CD8-positive, alpha-beta memory T cell (primary cell): Measurements from ENCODE around the gene TCF12. TPM values are rescaled to one million over a fixed set of nuclear protein-coding genes. Genes with fewer than 3 reads are reported as not detected.

ENCODE experiments used
- CTCF ChIA-PET: fragments of 350-600 bp; sonication (Branson Sonifier 250); formaldehyde crosslinking; loops from one replicate; lab custom pipeline; 2021; ENCODE audit warnings: antibody characterized with exemption; lab: Charles Lee
- POLR2A ChIA-PET: fragments of 350-600 bp; sonication (Branson Sonifier 250); formaldehyde crosslinking; loops from one replicate; lab custom pipeline; 2021; ENCODE audit warnings: antibody characterized with exemption; lab: Charles Lee
- DNase-seq, 5 donors: peaks; one replicate each; pipeline versions ENCODE4 v3.0.0 to v3.0.0-alpha.2; 2020 to 2022; ENCODE audit warnings: mixed read lengths in 1 of 5
- H3K27ac ChIP-seq: one replicate; pipeline ENCODE4 v1.7.0; 2013; ENCODE audit warnings: low read depth, mild to moderate bottlenecking, low read length, moderate library complexity
- H3K27me3 ChIP-seq: 2 replicates; pipeline ENCODE4 v1.7.0; 2013; ENCODE audit warnings: low read length, mild to moderate bottlenecking; ENCODE audit not compliant: insufficient read depth, poor library complexity, severe bottlenecking
- H3K36me3 ChIP-seq: 2 replicates; pipeline ENCODE4 v1.7.0; 2013; ENCODE audit warnings: mild to moderate bottlenecking, low read length, moderate library complexity; ENCODE audit not compliant: insufficient read depth
- H3K4me1 ChIP-seq: 2 replicates; pipeline ENCODE4 v1.7.0; 2013; ENCODE audit warnings: mild to moderate bottlenecking, low read length, moderate library complexity; ENCODE audit not compliant: insufficient read depth
- H3K4me3 ChIP-seq: 2 replicates; pipeline ENCODE4 v1.7.0; 2013; ENCODE audit warnings: mild to moderate bottlenecking, low read length
- H3K9me3 ChIP-seq: 2 replicates; pipeline ENCODE4 v1.7.0; 2013; ENCODE audit warnings: mild to moderate bottlenecking, low read length
- H3K27ac Mint-ChIP-seq, 8 donors: one replicate each; pipeline ENCODE4 v1.8.0; 2020 to 2021; ENCODE audit warnings: mixed read lengths in 8 of 8, mild to moderate bottlenecking in 6 of 8, inconsistent platforms in 3 of 8, moderate library complexity in 3 of 8
- H3K27me3 Mint-ChIP-seq, 2 donors: one replicate each; pipeline ENCODE4 v1.8.0; 2020 to 2021; ENCODE audit warnings: mixed read lengths in 2 of 2, mild to moderate bottlenecking in 1 of 2, moderate library complexity in 1 of 2
- H3K36me3 Mint-ChIP-seq, 3 donors: one replicate each; pipeline ENCODE4 v1.8.0; 2020 to 2021; ENCODE audit warnings: mixed read lengths in 3 of 3, inconsistent platforms in 1 of 3, mild to moderate bottlenecking in 1 of 3
- H3K4me1 Mint-ChIP-seq, 3 donors: one replicate each; pipeline ENCODE4 v1.8.0; 2020 to 2021; ENCODE audit warnings: mixed read lengths in 3 of 3, inconsistent platforms in 1 of 3, mild to moderate bottlenecking in 1 of 3
- H3K4me3 Mint-ChIP-seq, 7 donors: one replicate each; pipeline ENCODE4 v1.8.0; 2020 to 2021; ENCODE audit warnings: mixed read lengths in 7 of 7, mild to moderate bottlenecking in 6 of 7, moderate library complexity in 4 of 7, inconsistent platforms in 2 of 7
- H3K9me3 Mint-ChIP-seq, 5 donors: one replicate each; pipeline ENCODE4 v1.8.0; 2020 to 2022; ENCODE audit warnings: mixed read lengths in 5 of 5, mild to moderate bottlenecking in 3 of 5, moderate library complexity in 2 of 5, inconsistent platforms in 1 of 5
- polyA plus RNA-seq: library from polyadenylated mRNA; unstranded; fragments of 300-500 nt; fragmentation: Illumina TruSeq; gene quantifications from one replicate; pipeline ENCODE4 v1.2.3, GENCODE V29; 2021
- total RNA-seq, 2 experiments: library from RNA; stranded (reverse); gene quantifications; one replicate each; pipeline ENCODE4 v1.2.3, GENCODE V29; 2021

The TCF12 gene
- total and polyA plus RNA-seq, 3 experiments from 2014 or later = 54.3 to 79.2 (median 69.9) TPM

DNA sequence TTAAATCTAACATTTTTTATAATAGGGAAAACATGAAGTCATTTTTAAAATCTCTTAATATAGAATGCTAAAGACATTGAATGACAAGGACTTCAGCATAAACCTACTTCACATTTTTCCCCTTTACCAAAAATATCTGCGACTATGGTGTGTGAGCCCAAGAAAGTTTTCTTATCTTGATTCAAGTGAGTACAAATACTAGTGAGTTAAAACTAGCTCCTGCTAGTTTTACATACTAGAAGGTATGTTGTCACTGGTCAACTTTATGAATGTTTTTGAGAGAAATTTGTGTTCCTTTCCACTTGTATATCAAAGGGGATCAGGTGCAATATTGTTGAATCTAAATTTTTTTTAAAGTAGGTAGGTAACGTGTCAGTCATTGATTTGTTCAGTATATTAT is 305.4 kb downstream of the TCF12 start:
- H3K4me1 Mint-ChIP-seq = peaks cover 9 to 40% (median 19%) of the 10 kb centered on the region in 3 donors
- H3K36me3 Mint-ChIP-seq = no peaks in the 10 kb centered on the region
- Histone ChIP-seq H3K4me3 (no peak overlapping the region), H3K9me3 (no peaks in the 10 kb centered on the region), H3K4me1 (no peaks in the 10 kb centered on the region), H3K36me3 (no peaks in the 10 kb centered on the region), H3K27me3 (no peaks in the 10 kb centered on the region), H3K27ac (no peak overlapping the region)
- H3K9me3 Mint-ChIP-seq = no peaks in the 10 kb centered on the region
- ChIA-PET CTCF (no interaction called here), POLR2A (no interaction called here)
- H3K27me3 Mint-ChIP-seq = no peaks in the 10 kb centered on the region
- H3K4me3 Mint-ChIP-seq = no peak overlapping the region
- no peak for DNase-seq
- no peak overlapping the region for H3K27ac Mint-ChIP-seq

DNA sequence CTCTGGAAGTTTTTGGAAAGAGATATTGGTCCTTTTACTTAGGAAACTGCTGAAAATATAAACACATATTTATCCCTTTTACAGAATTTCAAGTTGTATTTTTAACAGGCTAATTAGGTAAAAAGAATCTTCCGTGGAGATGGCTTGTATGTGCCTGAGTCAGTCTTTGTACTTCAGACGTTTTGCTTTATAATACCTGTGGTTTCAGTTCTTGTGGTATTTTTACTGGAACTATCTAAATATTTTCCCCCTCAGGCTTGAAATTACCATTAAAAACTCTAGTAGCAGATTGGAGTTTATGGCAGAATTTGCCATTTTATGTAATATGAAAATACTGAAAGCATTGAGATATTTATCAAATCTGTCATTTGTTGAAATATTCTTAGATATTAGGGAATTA is 306.2 kb downstream of the TCF12 start:
- Mint-ChIP-seq H3K4me1 (peaks cover 9 to 36% (median 21%) of the 10 kb centered on the region in 3 donors), H3K27ac (no peak overlapping the region), H3K4me3 (no peak overlapping the region), H3K9me3 (no peaks in the 10 kb centered on the region), H3K36me3 (no peaks in the 10 kb centered on the region), H3K27me3 (no peaks in the 10 kb centered on the region)
- no peak for DNase-seq
- ChIA-PET POLR2A (no interaction called here), CTCF (no interaction called here)
- no peak overlapping the region for H3K27ac ChIP-seq
- H3K27me3 ChIP-seq = no peaks in the 10 kb centered on the region
- H3K9me3 ChIP-seq = no peaks in the 10 kb centered on the region
- H3K4me1 ChIP-seq = no peaks in the 10 kb centered on the region
- H3K4me3 ChIP-seq = no peak overlapping the region
- no peaks in the 10 kb centered on the region for H3K36me3 ChIP-seq

DNA sequence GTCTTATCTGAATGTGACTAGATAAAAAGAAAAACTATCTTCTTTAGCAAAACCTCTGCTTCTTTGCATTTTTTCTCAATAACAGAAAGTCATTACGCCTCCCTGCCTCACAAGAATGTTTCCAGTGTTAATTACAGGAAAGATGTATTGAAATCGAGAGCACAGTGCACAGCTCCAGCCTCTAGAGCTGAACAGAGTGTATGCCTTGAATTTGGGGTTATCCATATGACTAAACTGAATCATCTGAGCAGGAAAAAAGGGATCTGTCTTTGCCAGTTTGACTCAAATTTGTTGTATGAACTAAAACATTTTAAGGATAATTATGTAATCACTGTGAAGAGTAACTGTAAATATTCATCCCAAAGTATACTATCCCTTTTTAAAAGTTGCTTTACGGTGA is 308.7 kb downstream of the TCF12 start:
- H3K36me3 ChIP-seq = no peaks in the 10 kb centered on the region
- Mint-ChIP-seq H3K36me3 (peaks cover 0 to 3% (median 0%) of the 10 kb centered on the region in 3 donors), H3K27me3 (no peaks in the 10 kb centered on the region), H3K9me3 (no peaks in the 10 kb centered on the region), H3K27ac (no peak overlapping the region), H3K4me1 (peaks cover 6 to 37% (median 29%) of the 10 kb centered on the region in 3 donors), H3K4me3 (no peak overlapping the region)
- ChIA-PET CTCF (no interaction called here), POLR2A (no interaction called here)
- no peaks in the 10 kb centered on the region for H3K4me1 ChIP-seq
- H3K27me3 ChIP-seq = no peaks in the 10 kb centered on the region
- H3K27ac ChIP-seq = no peak overlapping the region
- no peaks in the 10 kb centered on the region for H3K9me3 ChIP-seq
- no peak for DNase-seq
- H3K4me3 ChIP-seq = no peak overlapping the region

DNA sequence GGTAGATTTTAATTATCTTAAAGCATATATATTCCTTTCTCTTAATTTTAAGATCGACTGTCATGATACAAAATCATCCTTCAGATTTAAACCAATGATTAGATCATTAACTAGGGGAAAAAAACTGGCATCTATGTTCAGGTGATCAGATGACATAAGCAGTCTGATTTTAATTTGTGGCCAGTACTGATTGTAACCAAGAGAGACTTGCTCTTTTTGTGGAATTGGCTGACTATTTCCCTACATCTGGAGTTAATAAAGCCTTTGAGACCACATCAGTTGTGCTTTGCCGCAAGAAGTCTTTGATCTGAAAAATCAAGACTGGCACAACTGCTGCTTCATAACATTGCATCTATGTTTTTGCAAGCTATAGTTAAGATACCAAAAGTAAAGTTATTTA is 309.5 kb downstream of the TCF12 start:
- CTCF ChIA-PET = no interaction called here

DNA sequence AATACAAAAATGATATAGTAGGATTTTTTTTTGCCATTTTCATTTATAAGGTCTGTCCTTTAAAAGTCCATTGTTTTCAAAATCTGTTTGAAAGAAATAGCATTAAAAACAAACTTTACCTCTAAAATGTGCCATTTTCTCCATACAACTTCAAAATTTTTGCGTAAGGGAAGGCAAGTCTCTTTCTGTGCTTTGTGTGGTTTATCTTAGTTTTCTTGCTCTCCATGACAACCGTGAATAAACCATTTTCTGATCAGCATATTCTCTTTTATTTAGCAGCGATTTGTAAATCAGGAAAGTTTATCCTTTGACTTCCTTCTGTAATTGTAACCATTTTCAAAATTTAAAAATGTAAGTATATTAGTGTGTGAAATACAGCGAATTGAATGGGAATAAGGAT is 310.0 kb downstream of the TCF12 start:
- no peak overlapping the region for H3K27ac ChIP-seq
- Mint-ChIP-seq H3K9me3 (no peaks in the 10 kb centered on the region), H3K27ac (no peak overlapping the region), H3K4me1 (peaks cover 6 to 27% (median 25%) of the 10 kb centered on the region in 3 donors), H3K36me3 (peaks cover 0 to 12% (median 3%) of the 10 kb centered on the region in 3 donors), H3K4me3 (no peak overlapping the region), H3K27me3 (no peaks in the 10 kb centered on the region)
- no peaks in the 10 kb centered on the region for H3K36me3 ChIP-seq
- ChIA-PET CTCF (no interaction called here), POLR2A (no interaction called here)
- no peaks in the 10 kb centered on the region for H3K27me3 ChIP-seq
- H3K4me3 ChIP-seq = no peak overlapping the region
- no peaks in the 10 kb centered on the region for H3K9me3 ChIP-seq
- DNase-seq = no peak
- H3K4me1 ChIP-seq = no peaks in the 10 kb centered on the region

More for the DNA sequence above, 309.5 kb downstream of the TCF12 start:
- no peak for DNase-seq
- Mint-ChIP-seq H3K9me3 (no peaks in the 10 kb centered on the region), H3K27me3 (no peaks in the 10 kb centered on the region), H3K36me3 (peaks cover 0 to 8% (median 3%) of the 10 kb centered on the region in 3 donors), H3K4me1 (peaks cover 6 to 31% (median 29%) of the 10 kb centered on the region in 3 donors), H3K27ac (no peak overlapping the region), H3K4me3 (no peak overlapping the region)
- Histone ChIP-seq H3K27ac (no peak overlapping the region), H3K36me3 (no peaks in the 10 kb centered on the region), H3K4me1 (no peaks in the 10 kb centered on the region), H3K27me3 (no peaks in the 10 kb centered on the region), H3K4me3 (no peak overlapping the region), H3K9me3 (no peaks in the 10 kb centered on the region)
- POLR2A ChIA-PET = no interaction called here

DNA sequence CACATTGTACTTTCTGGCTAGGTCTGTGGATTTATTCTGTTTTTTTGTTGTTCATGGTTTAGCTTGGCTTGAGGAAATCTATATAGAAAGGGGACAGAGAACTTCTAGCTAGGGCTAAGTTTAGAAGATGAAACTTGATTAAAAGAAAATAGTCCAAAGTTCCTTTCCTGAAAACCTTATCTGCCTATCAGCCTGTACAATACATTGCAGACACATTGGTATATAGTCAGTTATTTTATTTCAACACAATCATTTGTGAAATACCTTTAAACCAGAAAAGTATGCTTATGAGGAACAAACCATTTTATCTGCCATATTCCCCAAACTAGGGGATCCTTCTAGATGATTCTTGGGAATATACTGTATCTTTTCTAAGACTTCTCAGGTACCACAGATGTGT is 310.6 kb downstream of the TCF12 start:
- DNase-seq = no peak
- Histone ChIP-seq H3K27me3 (no peaks in the 10 kb centered on the region), H3K27ac (no peak overlapping the region), H3K9me3 (no peaks in the 10 kb centered on the region), H3K4me3 (no peak overlapping the region), H3K4me1 (no peaks in the 10 kb centered on the region), H3K36me3 (peaks cover 3% of the 10 kb centered on the region)
- CTCF ChIA-PET = no interaction called here
- Mint-ChIP-seq H3K27ac (peak overlapping the region in 1 of 8 donors; percentile 15), H3K27me3 (no peaks in the 10 kb centered on the region), H3K36me3 (peaks cover 3 to 19% (median 10%) of the 10 kb centered on the region in 3 donors), H3K4me3 (no peak overlapping the region), H3K9me3 (no peaks in the 10 kb centered on the region), H3K4me1 (peaks cover 6 to 25% (median 22%) of the 10 kb centered on the region in 3 donors)
- POLR2A ChIA-PET = no interaction called here

DNA sequence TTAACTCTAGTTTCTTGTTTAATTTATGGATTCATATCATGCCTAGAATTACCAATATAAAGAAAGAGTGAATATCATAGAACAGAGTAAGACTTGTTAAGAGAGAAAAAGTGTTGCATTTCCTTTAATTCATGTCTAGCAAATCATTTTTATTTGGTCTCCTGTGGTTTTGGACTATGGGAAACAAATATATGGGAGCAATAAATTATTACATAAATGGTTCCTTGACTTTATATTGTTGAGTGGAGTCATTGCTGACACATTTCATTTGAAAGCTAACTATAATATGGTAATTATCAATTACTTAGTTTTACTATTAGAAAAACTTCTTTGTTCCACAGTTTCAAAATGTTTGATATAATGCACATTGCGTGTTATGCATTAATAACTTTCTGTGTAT is 313.1 kb downstream of the TCF12 start:
- H3K27me3 ChIP-seq = no peaks in the 10 kb centered on the region
- peaks cover 12 to 43% (median 18%) of the 10 kb centered on the region in 3 donors for H3K36me3 Mint-ChIP-seq
- no peak for DNase-seq
- no peak overlapping the region for H3K27ac Mint-ChIP-seq
- ChIA-PET POLR2A (no interaction called here), CTCF (interaction anchor here (1.1 kb wide), 1 partner anchor 12 kb away, joined by 3 read pairs; no protein-coding TSS in a partner anchor)
- no peak overlapping the region for H3K27ac ChIP-seq
- H3K4me3 Mint-ChIP-seq = no peak overlapping the region
- H3K9me3 Mint-ChIP-seq = no peaks in the 10 kb centered on the region
- H3K36me3 ChIP-seq = peaks cover 7% of the 10 kb centered on the region
- H3K9me3 ChIP-seq = no peaks in the 10 kb centered on the region
- no peak overlapping the region for H3K4me3 ChIP-seq
- H3K4me1 Mint-ChIP-seq = peaks cover 6 to 21% (median 17%) of the 10 kb centered on the region in 3 donors
- H3K4me1 ChIP-seq = no peaks in the 10 kb centered on the region
- no peaks in the 10 kb centered on the region for H3K27me3 Mint-ChIP-seq

DNA sequence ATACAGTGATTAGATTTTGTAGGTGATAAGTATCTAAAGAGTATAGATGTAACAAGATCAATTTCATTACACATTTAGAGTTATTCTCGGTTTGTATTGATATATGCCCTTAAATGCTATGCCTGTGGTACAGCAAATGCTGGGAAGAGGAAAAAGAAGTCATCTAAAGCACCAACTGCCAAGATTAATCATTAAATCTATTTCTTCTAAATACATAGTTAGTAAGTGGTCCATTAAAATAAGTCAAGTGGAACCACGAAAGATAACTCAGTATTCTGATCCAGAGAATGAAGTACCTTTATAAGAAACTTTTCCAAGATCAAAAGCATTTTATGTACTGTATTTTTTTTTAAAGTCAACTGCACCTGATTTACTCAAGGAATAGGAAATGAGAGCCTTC is 315.7 kb downstream of the TCF12 start:
- ChIA-PET CTCF (no interaction called here), POLR2A (no interaction called here)
- H3K4me1 Mint-ChIP-seq = peaks cover 0 to 8% (median 5%) of the 10 kb centered on the region in 3 donors
- H3K4me3 ChIP-seq = no peak overlapping the region
- no peaks in the 10 kb centered on the region for H3K27me3 ChIP-seq
- H3K9me3 Mint-ChIP-seq = no peaks in the 10 kb centered on the region
- H3K9me3 ChIP-seq = no peaks in the 10 kb centered on the region
- H3K36me3 Mint-ChIP-seq = peaks cover 17 to 57% (median 18%) of the 10 kb centered on the region in 3 donors
- peak overlapping the region in 1 of 8 donors; percentile 6 for H3K27ac Mint-ChIP-seq
- DNase-seq = no peak
- H3K4me1 ChIP-seq = no peaks in the 10 kb centered on the region
- no peak overlapping the region for H3K27ac ChIP-seq
- H3K4me3 Mint-ChIP-seq = no peak overlapping the region
- H3K27me3 Mint-ChIP-seq = no peaks in the 10 kb centered on the region
- peaks cover 7% of the 10 kb centered on the region for H3K36me3 ChIP-seq
